DMS53 treated with DMSO at 0.1 percent for 48 hours (cell line): ENCODE measurements around the gene ZNF41.
"Not testable (repeated sequence)": the region's sequence is repeated elsewhere in the genome, so short reads cannot be mapped to it uniquely, and the experiment has no call there.

Source experiments
- DNase-seq: peaks from one replicate; lab custom pipeline; 2025; ENCODE audit not compliant: unreplicated experiment; lab: John Stamatoyannopoulos, UW

The ZNF41 gene

GRCh38 chrX:47482512-47483305, at the start of gene ZNF41:
TSS of gene ZNF41 (minus strand) at chrX:47483222. CDS start at chrX:47467481, 15,741 bp downstream.
- peak; percentile 75 for DNase-seq

- DNase-seq: no peak
Measured at GRCh38 chrX:47530049-47530448, 47.0 kb upstream of the ZNF41 start.

GRCh38 chrX:47529548-47529947, 46.5 kb upstream of the ZNF41 start:
- no peak for DNase-seq

- no peak for DNase-seq
Measured at GRCh38 chrX:47523713-47524166, 40.7 kb upstream of the ZNF41 start.

- DNase-seq: peak; percentile 57
Measured at GRCh38 chrX:47523297-47523696, 40.3 kb upstream of the ZNF41 start.

GRCh38 chrX:47518144-47518543, 35.1 kb upstream of the ZNF41 start:
- no peak for DNase-seq

GRCh38 chrX:47515941-47516665, 33.1 kb upstream of the ZNF41 start:
- DNase-seq: no peak

GRCh38 chrX:47514533-47515235, 31.7 kb upstream of the ZNF41 start:
- no peak for DNase-seq

GRCh38 chrX:47513034-47513965, 30.3 kb upstream of the ZNF41 start:
- DNase-seq: not testable (repeated sequence)

GRCh38 chrX:47512383-47512782, 29.4 kb upstream of the ZNF41 start:
- DNase-seq: not testable (repeated sequence)

GRCh38 chrX:47507153-47507867, 24.3 kb upstream of the ZNF41 start:
- no peak for DNase-seq

GRCh38 chrX:47503151-47503550, 20.1 kb upstream of the ZNF41 start:
- DNase-seq: no peak

- DNase-seq: peak; percentile 64
Measured at GRCh38 chrX:47502316-47503125, 19.5 kb upstream of the ZNF41 start.

- no peak for DNase-seq
Measured at GRCh38 chrX:47501226-47502074, 18.4 kb upstream of the ZNF41 start.

GRCh38 chrX:47500554-47500953, 17.5 kb upstream of the ZNF41 start:
- no peak for DNase-seq

GRCh38 chrX:47499293-47499692, 16.3 kb upstream of the ZNF41 start:
- DNase-seq: no peak

GRCh38 chrX:47498411-47498810, 15.4 kb upstream of the ZNF41 start:
- DNase-seq: no peak

- no peak for DNase-seq
Measured at GRCh38 chrX:47497271-47497888, 14.4 kb upstream of the ZNF41 start.
